Activated CD4-positive, alpha-beta T cell treated with anti-CD3 and anti-CD28 coated beads, Interleukin-2, Interleukin-6, amounts not matched to agents 100 ng/mL and 50 ng/mL, durations not matched to agents 16 hours and 8 hours (primary cell): ENCODE measurements around the gene SMIM44.

Experiments used
- DNase-seq: peaks from one replicate; pipeline ENCODE4 v3.0.0-alpha.2; 2020

The SMIM44 gene

DNA sequence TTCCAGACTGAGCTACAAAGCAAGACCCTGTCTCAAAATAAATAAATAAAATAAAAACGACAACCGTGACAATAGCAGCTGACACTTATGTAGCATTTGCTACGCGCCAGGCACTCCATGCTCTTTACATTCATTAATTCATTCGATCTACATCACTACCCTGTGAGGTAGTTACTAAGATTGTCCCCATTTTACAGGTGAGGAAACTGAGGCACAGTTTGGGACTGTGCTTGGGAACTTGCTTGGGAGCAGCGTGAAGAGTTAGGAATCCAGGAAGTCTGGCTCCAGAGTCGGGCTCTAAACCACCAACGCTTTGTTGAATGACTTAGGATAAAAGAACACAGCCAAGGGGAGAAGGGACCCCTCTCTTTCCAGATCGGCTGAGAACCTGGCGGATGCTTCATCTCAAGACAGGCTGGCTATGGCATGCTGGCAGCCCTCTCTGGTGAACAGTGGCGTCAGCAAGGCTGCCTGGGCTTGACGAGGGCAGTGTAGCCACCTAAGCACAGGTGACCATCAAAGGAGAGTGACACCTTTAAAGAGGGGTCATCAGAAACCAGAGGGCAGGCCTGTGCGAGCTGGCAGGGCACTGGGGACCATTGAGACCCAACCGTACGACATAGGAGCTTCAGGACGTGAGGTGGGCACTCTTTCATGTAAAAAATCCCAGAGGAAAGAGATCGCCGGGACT is 16.6 kb upstream of the SMIM44 start:
- DNase-seq, result no peak

DNA sequence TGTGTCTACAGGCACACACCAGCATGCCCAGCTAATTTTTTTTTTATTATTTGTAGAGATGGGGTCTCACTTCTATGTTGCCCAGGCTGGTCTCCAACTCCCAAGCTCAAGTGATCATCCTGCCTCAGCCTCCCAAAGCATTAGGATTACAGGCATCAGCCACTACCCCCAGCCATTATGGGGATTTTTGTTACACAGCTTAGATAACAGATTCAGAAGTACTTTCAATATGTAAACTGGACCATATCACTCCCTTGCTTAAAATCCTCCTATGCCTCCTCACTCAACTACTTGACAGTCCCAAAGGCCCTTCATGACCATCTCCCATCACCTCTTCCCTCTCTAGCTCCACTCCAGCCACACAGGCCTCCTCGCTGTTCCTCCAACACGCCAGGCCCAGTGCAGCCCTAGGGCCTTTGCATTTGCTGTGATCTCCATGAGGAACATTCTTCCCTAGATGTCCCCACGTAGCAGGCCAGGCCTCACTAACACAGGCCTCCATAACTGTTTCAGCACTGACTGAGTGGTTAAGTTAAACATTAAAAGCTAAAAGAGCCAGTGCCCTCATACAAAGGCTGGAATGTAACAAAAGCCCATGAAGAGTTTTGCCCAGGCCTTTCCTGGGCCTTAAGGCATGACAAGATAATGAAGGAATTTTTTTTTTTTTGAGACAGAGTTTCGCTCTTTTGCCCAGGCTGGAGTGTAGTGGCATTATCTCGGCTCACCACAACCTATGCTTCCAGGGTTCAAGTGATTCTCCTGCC is 14.7 kb upstream of the SMIM44 start:
- no peak for DNase-seq

DNA sequence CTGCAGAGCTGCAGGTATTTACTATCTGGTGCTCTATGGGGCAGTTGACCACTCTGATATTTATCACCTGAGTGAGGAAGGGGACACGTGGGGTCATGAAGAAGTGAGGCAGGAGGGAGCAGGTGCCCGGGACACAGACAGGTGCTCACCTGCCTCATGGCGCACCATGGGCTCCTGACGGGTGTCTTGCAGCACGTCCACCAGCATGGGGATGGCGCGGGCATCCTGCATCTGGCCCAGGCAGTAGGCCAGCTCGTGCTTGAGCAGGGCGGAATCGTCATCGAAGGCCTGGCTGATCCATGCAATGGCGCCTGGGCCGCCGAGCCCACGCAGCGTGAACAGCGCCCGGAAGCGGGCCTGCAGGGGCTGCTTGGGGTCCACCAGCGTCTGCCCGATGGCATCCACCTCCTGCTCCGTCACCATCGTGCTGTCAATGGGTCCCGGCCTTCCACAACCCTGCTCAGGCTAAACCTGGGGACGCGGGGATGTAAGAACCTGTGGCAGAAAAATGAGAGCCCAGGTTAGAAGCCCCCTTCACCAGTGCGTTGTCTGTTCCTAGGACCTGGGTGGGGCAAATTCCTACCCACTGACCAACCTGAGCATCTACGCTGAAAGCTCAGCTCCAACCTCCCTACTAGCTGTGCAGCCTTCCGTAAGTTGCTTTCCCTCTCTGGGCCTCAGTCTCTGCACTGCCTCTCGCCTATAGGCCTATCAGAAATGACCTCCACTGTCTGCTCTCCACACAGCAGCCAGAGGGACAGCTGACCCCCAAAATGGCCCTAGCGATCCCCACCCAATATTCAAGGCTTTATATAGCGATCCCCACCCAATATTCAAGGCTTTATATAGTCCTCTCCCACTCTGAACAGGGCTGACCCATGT is 13.4 kb upstream of the SMIM44 start:
- DNase-seq, result no peak

DNA sequence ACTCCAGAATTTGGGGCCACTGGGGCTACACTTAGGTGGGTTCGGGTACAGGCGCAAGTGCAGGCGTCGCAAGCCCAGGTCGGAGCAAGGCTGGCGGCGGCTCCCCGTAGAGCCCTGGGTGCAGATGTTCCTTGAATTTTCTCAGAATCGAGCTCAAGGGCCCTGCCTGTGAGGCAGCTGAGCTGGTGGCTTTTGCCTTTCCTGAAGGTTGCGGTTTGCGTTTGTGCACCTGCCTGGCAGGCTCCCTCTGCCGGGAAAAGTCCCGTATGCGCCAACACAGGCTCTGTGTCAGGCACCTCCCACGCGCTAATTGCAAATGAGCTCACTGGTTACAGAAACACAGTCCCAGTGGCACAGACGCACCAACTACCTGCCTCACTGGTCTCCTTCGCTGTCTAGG is 11.3 kb upstream of the SMIM44 start:
- peak; percentile 55 for DNase-seq

DNA sequence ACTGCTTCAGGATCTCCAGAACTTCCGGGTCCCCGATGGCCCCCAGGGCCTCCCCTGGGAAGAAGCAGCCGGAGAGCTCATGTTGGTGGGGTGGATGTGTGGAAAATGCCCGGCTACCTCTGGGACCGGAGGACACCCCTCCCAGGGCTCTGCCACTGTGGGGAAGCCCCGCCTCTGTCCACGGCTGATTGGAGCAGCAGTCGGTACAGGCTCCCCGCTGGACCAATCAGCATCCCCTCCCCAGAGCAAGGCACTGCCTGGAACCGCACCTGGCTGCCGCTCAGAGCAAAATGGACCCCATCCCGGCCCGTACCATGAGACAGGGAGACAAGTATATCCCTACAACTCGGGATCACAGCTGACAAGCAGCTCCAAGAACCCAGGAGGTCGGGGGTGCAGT is 10.8 kb upstream of the SMIM44 start:
- DNase-seq, result peak; percentile 67

DNA sequence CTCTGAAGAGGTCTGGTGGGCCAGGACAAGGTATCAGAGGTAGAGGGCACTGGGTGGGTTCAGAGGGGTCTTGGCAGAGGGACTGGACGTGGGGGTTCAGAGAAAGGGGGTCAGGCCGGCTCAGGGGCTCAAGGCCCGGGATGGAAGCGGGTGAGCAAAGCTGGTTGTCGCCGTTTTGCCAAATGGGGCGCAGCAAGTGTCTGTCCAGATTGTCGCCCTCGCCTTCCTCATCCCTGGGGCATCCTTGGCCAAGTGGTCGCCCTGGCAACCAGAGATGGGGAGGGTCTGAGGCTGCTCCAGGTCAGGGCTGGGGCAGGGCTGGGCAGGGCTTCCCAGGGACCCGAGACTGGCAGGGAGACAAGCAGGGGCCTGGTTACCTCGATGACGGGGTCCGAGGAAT is 10.4 kb upstream of the SMIM44 start:
- no peak for DNase-seq

DNA sequence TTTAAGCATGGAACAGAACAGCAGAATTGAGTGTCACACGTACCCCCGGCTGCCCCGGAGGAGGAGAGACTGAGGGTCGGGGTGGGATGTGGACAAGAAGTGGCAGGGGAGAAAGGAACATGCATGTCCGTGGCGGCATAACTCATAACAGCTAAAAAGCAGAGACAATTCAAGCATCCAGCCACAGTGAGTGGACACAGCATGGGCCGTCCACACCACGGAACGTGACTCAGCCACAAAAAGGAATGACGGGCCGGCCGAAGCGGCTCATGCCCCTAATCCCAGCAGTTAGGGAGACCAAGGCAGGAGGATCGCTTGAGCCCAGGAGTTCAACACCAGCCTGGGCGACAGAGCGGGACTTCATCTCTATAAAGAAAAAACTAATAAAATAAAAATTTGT is 9.7 kb upstream of the SMIM44 start:
- no peak for DNase-seq

DNA sequence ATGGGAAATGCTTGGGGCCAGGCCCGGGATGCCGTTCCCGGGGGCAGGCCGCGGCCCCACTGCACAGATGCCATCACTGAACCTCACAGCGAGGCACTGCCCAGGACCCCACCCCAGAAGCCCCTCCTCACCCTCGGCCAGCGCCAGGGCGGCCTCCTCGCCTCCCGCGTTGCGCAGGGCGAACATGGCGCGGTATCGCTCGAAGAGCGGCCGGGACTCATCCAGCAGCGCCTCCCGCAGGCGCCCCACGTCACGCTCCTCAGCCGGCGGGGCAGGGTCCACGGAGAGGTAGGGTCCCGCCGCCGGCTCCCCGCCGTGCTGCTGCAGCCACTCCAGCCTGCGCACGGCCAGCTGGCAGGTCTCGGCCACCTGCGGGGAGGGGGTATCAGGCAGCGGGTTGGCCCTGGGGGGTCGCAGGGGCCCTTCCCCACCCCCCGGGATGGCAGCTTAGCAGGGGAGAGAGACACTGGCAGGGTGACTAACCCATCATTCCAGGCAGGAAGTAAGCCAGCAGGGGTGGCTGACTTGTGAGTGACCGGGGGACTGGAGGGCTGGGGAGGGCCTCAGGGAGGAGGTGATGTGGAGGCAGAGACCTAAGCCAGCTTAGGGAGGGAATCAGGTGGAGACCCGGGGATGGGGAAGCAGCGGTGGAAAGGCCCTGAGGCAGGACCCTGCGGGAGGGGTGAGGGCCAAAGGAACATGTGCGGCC is 9.0 kb upstream of the SMIM44 start:
- no peak for DNase-seq

DNA sequence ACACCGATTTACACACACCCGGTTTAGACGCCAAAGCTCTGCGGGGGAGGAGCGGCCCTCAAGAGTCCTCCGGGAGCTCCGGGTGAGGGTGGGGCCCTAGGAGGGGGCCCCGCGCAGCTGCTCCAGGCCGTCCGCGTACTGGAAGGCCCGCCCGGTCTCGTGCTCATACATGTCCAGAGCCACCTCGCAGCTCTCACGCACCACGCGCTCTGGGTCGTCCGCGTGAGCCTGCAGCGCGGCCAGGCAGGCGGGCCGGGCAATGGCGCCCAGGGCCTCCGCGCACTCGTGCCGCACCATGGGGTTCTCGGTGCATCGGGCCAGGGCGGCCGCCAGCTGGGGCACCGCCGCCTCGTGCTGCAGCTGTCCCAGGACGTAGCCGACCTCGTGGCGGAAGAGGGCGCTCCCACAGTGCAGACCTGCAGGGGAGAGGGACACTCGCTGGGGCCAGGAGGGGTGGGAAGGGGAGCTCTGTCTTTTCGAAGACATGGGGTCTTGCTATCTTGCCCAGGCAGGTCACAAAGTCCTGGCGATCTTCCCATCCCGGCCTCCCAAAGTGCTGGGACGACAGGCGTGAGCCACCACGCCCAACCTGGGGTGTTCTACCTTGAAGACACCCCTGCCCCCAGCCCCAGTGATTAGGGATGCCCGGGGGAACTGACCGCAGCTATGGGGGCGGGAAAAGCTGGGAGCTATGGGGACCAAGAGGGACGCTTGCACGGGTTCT is 8.3 kb upstream of the SMIM44 start:
- DNase-seq, result no peak

DNA sequence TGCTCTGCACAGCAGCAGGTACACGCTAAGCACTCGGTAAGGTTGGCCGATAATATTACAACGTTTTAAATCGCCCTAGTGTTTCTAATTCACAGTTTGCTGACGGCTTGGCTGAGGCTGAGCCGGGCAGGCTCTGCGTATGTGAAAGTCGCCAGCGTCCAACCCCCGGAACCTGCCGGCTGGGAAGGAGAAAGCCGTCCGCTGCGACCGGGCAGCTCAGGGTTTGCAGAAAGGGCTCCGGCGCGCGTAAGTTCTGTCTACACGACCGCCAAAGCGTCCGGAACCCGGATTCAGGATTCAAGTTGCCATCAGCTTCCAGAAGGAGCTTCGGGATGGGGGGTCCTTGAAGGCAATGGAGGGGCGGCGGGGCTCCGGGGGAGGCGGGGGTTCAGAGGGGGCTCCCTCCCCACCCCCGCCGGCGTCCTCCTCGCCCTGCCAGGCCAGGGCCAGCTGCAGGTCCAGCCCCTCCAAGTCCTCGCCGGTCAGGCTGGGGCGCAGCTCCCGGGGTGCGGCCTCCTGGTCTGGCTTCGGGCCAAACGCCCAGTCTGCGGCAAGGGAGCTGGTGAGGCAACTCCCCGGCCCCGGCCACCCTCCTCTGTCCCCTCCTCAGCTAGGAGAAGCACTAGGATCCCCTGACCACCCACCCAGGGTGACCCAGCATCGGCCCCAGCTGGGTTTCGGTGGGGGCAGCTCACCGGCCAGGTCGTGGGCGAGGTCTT is 575 bp downstream of the SMIM44 start:
- no peak for DNase-seq

DNA sequence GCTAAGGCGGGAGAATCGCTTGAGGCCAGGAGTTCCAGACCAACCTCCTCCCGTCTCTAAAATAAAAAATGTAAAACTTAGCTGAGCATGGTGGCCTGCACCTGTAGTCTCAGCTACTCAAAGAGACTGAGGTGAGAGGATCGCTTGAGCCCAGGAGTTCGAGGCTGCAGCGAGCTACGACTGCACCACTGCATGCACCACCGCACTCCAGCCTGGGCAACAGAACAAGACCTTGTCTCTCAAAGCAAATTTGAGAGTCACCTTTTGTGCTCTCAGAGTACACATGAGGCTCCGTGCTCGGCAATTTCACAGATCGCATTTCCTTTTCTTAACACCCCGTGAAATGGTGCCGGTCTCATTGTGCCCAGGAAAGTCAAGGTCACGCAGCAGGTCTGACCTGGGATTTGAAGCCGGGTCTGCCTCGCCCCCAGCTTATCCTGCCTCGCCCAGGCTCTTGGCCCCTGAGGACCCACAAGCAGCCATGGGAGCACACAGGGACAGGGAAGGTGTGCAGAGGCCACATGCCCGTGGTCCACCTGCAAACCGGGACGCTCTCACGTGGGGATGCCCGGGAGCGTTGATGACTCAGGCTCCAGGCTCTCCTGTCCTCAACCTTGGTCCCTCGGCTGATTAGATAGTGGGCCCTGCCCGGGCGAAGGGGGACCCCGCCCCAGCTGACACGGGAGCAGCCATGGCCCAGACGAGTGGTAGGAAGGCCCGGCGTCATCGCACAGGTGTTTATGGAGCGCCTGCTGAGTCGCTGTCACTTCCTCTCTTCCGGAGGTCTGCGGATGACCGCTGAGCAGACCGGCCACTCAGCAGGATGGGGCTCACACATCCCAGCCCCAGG is 1.8 kb downstream of the SMIM44 start:
- DNase-seq, result no peak

DNA sequence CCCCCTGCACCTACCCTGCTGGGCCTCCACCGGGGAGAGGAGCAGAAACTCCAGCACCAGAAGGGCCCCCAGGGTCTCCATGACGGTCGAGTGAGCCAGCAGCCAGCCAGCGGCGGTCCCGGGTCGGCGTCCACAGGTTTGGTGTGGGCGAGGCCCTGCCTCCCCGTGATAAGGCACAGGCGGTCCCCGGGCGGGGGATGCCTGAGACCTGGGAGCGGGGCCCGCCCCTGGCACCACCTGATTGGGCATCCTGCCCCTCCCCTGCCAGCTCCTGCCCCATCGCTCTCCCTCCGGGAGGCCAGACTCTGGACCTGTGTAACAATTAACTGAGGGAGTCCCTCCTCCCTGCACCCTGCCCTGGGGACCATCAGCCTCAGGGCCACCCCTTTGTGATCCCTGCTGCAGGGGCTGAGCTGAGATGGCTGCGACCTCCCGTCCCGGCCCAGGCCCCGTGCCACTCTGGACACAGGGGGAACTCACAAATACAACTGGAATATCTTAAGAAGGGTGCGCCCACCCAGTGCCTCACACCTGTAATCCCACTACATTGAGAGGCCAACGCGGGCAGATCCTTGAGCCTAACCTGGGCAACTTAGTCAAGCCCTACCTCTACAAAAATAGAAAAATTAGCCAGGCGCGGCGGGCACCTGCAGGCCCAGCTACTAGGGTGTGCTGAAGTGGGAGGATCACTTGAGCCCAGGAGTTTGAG is 2.7 kb downstream of the SMIM44 start, which contains the start of gene SMIM24:
Gene SMIM24 (minus strand): TSS at position 143 of the 709 bp plus-strand sequence. CDS start 62 bp downstream, at position 81.
- DNase-seq, result no peak

DNA sequence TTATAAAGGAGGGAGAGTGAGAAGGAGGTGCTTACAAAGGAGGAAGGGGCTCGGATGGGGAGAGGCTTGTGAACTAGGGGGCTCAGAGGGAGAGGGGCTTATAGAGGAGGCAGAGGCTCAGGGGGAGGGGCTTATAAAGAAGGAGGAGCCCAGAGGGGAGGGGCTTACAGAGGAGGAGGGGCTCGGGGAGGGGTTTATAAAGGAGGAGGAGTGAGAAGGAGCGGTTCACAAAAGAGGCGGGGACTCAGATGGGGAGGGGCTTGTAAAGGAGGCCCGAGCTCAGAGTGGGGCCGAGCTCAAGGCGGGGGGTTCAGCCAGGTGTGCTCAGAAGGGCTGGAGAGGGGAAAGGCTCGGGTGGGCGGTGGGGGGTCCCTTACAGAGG is 3.4 kb downstream of the SMIM44 start:
- peak; percentile 29 for DNase-seq

DNA sequence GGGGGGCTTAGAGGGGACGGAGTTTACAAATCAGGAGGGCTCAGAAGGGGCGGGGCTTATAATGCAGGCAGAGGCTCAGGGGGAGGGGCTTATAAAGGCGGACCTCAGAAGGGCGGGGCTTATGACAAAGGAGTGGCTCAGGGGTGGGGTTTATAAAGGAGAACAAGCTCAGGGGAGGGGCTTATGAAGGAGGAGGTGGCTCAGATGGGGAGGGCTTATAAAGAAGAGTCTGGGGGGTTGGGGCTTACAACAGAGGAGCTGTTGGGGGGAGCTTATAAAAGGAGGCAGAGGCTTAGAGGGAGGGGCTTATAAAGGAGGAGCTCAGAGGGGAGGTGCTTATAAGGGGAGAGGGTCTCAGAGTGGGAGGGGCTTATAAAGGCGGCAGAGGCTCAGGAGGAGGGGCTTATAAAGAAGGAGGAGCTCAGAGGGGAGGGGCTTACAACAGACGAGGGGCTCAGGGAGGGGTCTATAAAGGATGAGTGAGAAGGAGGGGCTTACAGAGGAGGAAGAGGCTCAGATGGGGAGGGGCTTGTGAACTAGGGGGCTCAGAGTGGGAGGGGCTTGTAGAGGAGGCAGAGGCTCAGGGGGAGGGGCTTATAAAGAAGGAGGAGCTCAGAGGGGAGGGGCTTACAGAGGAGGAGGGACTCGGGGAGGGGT is 3.9 kb downstream of the SMIM44 start:
- peak; percentile 30 for DNase-seq

DNA sequence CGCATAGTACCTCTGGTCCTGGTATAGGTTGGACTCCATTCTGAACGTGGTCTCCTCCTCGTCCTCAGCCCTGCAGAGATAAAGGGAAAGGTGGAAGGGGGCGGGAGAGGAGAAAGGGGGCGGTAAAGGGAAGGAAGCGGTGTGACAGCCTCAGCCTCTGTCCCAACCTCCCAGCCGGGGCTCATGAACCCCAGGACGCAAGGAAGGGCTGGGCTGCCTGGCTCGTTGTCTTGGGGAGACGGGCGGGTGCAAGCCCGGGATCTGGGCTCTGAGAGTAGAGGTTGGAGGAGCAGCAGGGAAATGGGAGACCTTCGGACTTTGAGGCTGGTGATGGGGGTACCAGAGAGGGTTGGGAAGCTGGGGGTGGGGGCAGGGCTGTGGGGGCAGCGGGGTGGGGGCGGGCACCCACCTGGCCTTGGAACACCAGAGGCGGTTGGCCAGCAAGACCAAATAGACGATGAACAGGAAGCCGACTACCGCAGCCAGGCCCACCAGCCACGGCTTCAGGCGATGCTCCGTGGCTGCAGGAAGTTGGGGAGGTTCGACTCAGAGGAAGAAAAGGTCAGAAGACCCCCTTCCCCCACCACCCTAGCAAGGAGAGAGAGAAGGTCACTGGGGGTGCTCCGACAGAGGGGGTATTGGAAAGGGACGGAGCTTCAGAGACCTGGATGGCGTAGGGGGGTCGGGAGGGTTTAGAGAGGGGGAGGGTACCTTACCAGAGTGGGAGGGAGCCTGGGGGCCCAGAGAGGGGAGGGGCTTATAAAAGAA is 4.6 kb downstream of the SMIM44 start:
- DNase-seq, result no peak

DNA sequence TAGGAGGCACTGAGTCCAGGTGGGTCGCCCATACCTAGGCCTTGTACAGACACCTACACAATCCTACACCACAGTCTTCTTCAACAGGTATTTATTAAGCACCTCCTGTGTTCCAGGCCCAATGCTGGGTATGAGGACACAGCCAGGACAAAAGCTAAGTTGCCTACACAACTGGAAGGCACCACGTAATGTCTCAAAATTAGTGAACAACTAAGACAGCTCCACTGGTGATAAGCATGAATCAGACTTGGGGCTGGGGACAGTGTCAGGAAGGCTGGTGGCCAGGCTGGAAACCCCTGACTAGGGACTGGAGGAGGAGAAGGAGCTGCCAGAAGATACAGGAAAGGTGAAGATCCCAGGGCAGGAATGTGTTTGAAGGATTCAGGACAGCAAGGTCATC is 5.3 kb downstream of the SMIM44 start:
- DNase-seq, result no peak

DNA sequence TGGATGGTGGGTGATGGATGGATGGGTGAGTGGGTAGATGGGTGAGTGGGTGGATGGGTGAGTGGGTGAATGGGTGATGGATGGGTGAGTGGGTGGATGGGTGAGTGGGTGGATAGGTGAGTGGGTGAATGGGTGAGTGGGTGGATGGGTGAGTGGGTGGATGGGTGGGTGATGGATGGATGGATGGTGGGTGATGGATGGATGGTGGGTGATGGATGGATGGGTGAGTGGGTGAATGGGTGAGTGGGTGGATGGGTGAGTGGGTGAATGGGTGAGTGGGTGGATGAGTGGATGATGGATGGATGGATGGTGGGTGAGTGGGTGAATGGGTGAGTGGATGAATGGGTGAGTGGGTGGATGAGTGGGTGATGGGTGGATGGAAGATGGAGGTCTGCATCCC is 5.7 kb downstream of the SMIM44 start:
- DNase-seq, result no peak

DNA sequence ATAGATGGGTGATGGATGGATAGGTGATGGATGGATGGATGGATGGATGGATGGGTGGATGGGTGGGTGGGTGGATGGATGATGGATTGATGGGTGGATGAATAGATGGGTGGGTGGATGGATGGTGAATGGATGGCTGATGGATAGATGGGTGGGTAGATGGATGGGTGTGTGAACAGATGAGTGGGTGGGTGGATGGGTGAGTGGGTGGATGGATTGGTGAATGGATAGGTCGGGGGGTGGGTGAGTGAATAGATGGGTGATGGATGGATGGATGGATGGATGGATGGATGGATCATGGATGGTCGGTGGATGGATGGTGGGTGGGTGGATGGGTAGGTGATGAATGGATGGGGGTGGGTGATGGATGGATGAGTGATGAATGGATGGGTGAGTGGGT is 6.4 kb downstream of the SMIM44 start:
- no peak for DNase-seq

DNA sequence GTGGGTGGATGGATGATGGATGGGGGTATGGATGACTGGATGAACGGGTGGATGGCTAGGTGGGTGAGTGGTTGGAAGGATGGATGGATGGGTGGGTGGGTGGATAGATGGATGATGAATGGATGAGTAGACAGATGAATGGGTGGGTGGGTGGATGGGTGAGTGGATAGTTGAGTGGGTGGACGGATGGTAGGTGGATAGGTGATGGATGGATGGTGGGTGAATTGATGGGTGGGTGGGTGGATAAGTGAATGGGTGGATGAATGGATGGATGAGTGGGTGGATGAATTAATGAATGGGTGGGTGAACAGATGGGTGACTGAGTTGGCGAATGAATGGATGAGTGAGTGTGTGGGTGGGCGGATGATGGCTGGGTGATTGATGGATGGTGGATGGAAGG is 7.8 kb downstream of the SMIM44 start:
- no peak for DNase-seq
